Kidney tubule cell (primary cell): ENCODE data around the gene ANTXR1.
"Not testable (repeated sequence)": the region's sequence is repeated elsewhere in the genome, so short reads cannot be mapped to it uniquely, and the experiment has no call there.

Source experiments
- DNase-seq: peaks from one replicate; pipeline ENCODE4 v3.0.0-alpha.2; 2018; ENCODE audit warnings: low spot score

The ANTXR1 gene

GRCh38 chr2:69237070-69237670, 224.2 kb downstream of the ANTXR1 start:
- DNase-seq, result no peak

- no peak for DNase-seq
Measured at GRCh38 chr2:69238449-69239031, 225.6 kb downstream of the ANTXR1 start.

- DNase-seq, result no peak
Measured at GRCh38 chr2:69241093-69241492, 228.1 kb downstream of the ANTXR1 start.

GRCh38 chr2:69241664-69242514, 228.9 kb downstream of the ANTXR1 start:
- DNase-seq, result no peak

GRCh38 chr2:69242651-69243051, 229.7 kb downstream of the ANTXR1 start:
- no peak for DNase-seq

GRCh38 chr2:69243652-69244051, 230.7 kb downstream of the ANTXR1 start:
- no peak for DNase-seq

- no peak for DNase-seq
Measured at GRCh38 chr2:69244882-69245281, 231.9 kb downstream of the ANTXR1 start.

GRCh38 chr2:69247583-69247982, 234.6 kb downstream of the ANTXR1 start:
- no peak for DNase-seq

GRCh38 chr2:69248232-69248631, 235.3 kb downstream of the ANTXR1 start:
- DNase-seq, result no peak

GRCh38 chr2:69250981-69251380, 238.0 kb downstream of the ANTXR1 start:
- DNase-seq, result no peak

GRCh38 chr2:69251943-69252342, 239.0 kb downstream of the ANTXR1 start:
- DNase-seq, result no peak

- DNase-seq, result no peak
Measured at GRCh38 chr2:69253112-69253511, 240.1 kb downstream of the ANTXR1 start.

- DNase-seq, result peak; percentile 91
Measured at GRCh38 chr2:69253611-69254301, 240.8 kb downstream of the ANTXR1 start.

- no peak for DNase-seq
Measured at GRCh38 chr2:69255760-69256159, 242.8 kb downstream of the ANTXR1 start.

- DNase-seq, result not testable (repeated sequence)
Measured at GRCh38 chr2:69259994-69260591, 247.1 kb downstream of the ANTXR1 start.

- peak; percentile 71 for DNase-seq
Measured at GRCh38 chr2:69260666-69261065, 247.7 kb downstream of the ANTXR1 start.

GRCh38 chr2:69269330-69269729, 256.4 kb downstream of the ANTXR1 start:
- no peak for DNase-seq

GRCh38 chr2:69271831-69272257, 258.9 kb downstream of the ANTXR1 start:
- DNase-seq, result no peak

- no peak for DNase-seq
Measured at GRCh38 chr2:69272803-69273471, 260.0 kb downstream of the ANTXR1 start.

GRCh38 chr2:69275490-69275889, 262.5 kb downstream of the ANTXR1 start:
- DNase-seq, result no peak

- no peak for DNase-seq
Measured at GRCh38 chr2:69278366-69278765, 265.4 kb downstream of the ANTXR1 start.

- no peak for DNase-seq
Measured at GRCh38 chr2:69279211-69279610, 266.2 kb downstream of the ANTXR1 start.
